HepG2 (cell line): Measurements from ENCODE around the gene SLU7. TPM values are rescaled to one million over a fixed set of nuclear protein-coding genes. Genes with fewer than 3 reads are reported as not detected.
A peak's percentile ranks its signal among the peaks of the same experiment; 100 is the strongest.

Source experiments
- CSRNP2 ChIP-seq: sonication (generic); formaldehyde crosslinking; conservative IDR thresholded peaks from 2 replicates; pipeline ENCODE4 v1.8.0; 2022; ENCODE audit warnings: low read depth, missing genetic modification reagents
- DR1 ChIP-seq: sonication (generic); formaldehyde crosslinking; IDR thresholded peaks from 2 replicates; pipeline ENCODE4 v1.8.0; 2021; ENCODE audit warnings: mild to moderate bottlenecking, missing genetic modification reagents, inconsistent platforms
- GRHL1 ChIP-seq: sonication (generic); formaldehyde crosslinking; conservative IDR thresholded peaks from 2 replicates; pipeline ENCODE4 v1.8.0; 2022; ENCODE audit warnings: missing genetic modification reagents
- KMT2A ChIP-seq: sonication (generic); formaldehyde crosslinking; IDR thresholded peaks from 2 replicates; pipeline ENCODE4 v1.4.0; 2020; ENCODE audit warnings: missing genetic modification reagents
- PAWR ChIP-seq: sonication (generic); formaldehyde crosslinking; IDR thresholded peaks from 2 replicates; pipeline ENCODE4 v1.4.0; 2020; ENCODE audit warnings: missing genetic modification reagents, mild to moderate bottlenecking, borderline replicate concordance
- STAG1 ChIP-seq: sonication (generic); formaldehyde crosslinking; IDR thresholded peaks from 2 replicates; pipeline ENCODE4 v1.4.0; 2020; ENCODE audit warnings: missing genetic modification reagents
- SYNCRIP ChIP-seq: fragments of 200-400 bp; formaldehyde crosslinking; IDR thresholded peaks from 2 replicates; pipeline ENCODE4 v1.6.1; 2018; ENCODE audit warnings: mild to moderate bottlenecking, low read depth, low read length; ENCODE audit not compliant: insufficient read depth
- TBL1XR1 ChIP-seq: fragments of 150-350 bp; IDR thresholded peaks from 2 replicates; pipeline ENCODE4 v1.6.1; 2014; ENCODE audit warnings: borderline replicate concordance, low read length; ENCODE audit not compliant: partially characterized antibody
- TEF ChIP-seq: sonication (generic); formaldehyde crosslinking; IDR thresholded peaks from 2 replicates; pipeline ENCODE4 v1.5.0; 2020; ENCODE audit warnings: missing genetic modification reagents
- THRA ChIP-seq: sonication (generic); formaldehyde crosslinking; IDR thresholded peaks from 2 replicates; pipeline ENCODE4 v1.4.0; 2020; ENCODE audit warnings: missing genetic modification reagents, borderline replicate concordance
- ZBED4 ChIP-seq: sonication (generic); formaldehyde crosslinking; IDR thresholded peaks from 2 replicates; pipeline ENCODE4 v1.4.0; 2020; ENCODE audit warnings: missing genetic modification reagents, borderline replicate concordance
- ZFP1 ChIP-seq: IDR thresholded peaks from 2 replicates; pipeline ENCODE4 v1.6.1; 2016
- ZNF574 ChIP-seq: sonication (generic); formaldehyde crosslinking; IDR thresholded peaks from 2 replicates; pipeline ENCODE4 v1.4.0; 2020; ENCODE audit warnings: missing genetic modification reagents
- ZNF775 ChIP-seq: sonication (generic); formaldehyde crosslinking; IDR thresholded peaks from 2 replicates; pipeline ENCODE4 v1.4.0; 2020; ENCODE audit warnings: missing genetic modification reagents, mild to moderate bottlenecking, moderate library complexity, borderline replicate concordance
- ZSCAN30 ChIP-seq: sonication (generic); formaldehyde crosslinking; IDR thresholded peaks from 2 replicates; pipeline ENCODE4 v1.5.0; 2020; ENCODE audit warnings: mild to moderate bottlenecking, missing genetic modification reagents
- polyA plus RNA-seq, 8 experiments: library from polyadenylated mRNA; depleted of rRNA in 3 of 8; stranded (reverse) in 7 of 8; unstranded in 1 of 8; fragments of >200 nt; fragmentation: Illumina TruSeq in 4 of 8; extraction: Trizol in 4 of 8; gene quantifications; 2 replicates each; pipeline versions ENCODE4 v1.2.1 to v1.2.3, GENCODE V29; 2011 to 2016; ENCODE audit warnings: low read depth in 4 of 8, missing spikeins in 1 of 8, mixed read lengths in 1 of 8; ENCODE audit not compliant: insufficient read depth in 1 of 8
- total RNA-seq, 5 experiments: library from RNA; depleted of rRNA; stranded (reverse); fragments of >200 nt; fragmentation: Illumina TruSeq; extraction: Trizol; gene quantifications; 2 replicates each; pipeline ENCODE4 v1.2.3, GENCODE V29; 2016; ENCODE audit warnings: low read depth in 1 of 5

The SLU7 gene
- total and polyA plus RNA-seq, 2 of the 13 experiments (the other 11 are each of a cell fraction or from before 2014, with no cell fraction given), result 24.0 to 39.2 TPM

GRCh38 chr5:160467555-160468362 is 48.9 kb upstream of the SLU7 start (continued):
- TF ChIP-seq ZBED4 (CRISPR knock-in tag) (no peak), SYNCRIP (no peak), ZNF775 (peak; percentile 35; the same call in 1 of the 2 replicates), STAG1 (CRISPR knock-in tag) (no peak; the same call in 1 of the 2 replicates), GRHL1 (no peak), ZSCAN30 (CRISPR knock-in tag) (no peak), ZNF574 (CRISPR knock-in tag) (peak; percentile 83), CSRNP2 (no peak), THRA (CRISPR knock-in tag) (no peak), ZFP1 (CRISPR knock-in tag) (peak; percentile 66), KMT2A (CRISPR knock-in tag) (peak; percentile 87), DR1 (CRISPR knock-in tag) (peak; percentile 71), TEF (CRISPR knock-in tag) (0 out of 2 replicates have a peak, but pooled peaks have one; percentile 54), PAWR (CRISPR knock-in tag) (0 out of 2 replicates have a peak, but pooled peaks have one; percentile 57), TBL1XR1 (no peak)
